Measurements from ENCODE around the gene CENPVL2. TPM values are rescaled to one million over a fixed set of nuclear protein-coding genes. Genes with fewer than 3 reads are reported as not detected.
"Not testable (repeated sequence)": the region's sequence is repeated elsewhere in the genome, so short reads cannot be mapped to it uniquely, and the experiment has no call there.

The CENPVL2 gene
- total and polyA plus RNA-seq, 2 of the 8 experiments (the other 6 are each of a cell fraction or from before 2014, with no cell fraction given) = 3.2 to 8.0 TPM

GRCh38 chrX:51710277-51711164, 27.9 kb upstream of the CENPVL2 start, which contains the start of gene CENPVL1:
CENPVL1 (plus strand) TSS chrX:51710512; CDS start chrX:51710512, 0 bp downstream.
- not testable (repeated sequence) for H2BK120ac ChIP-seq (replicated peaks; ENCODE audit: low read depth, low read length)

More at GRCh38 chrX:51710277-51711164, 27.9 kb upstream of the CENPVL2 start, which contains the start of gene CENPVL1:
- H2BK20ac ChIP-seq (ENCODE audit: low read length); POLR2A ChIA-PET (ENCODE audit: partially characterized antibody); H3K79me2 ChIP-seq (ENCODE audit: control insufficient read depth in 1 of 2, insufficient read depth in 2 of 2, low read length in 2 of 2); H3K23ac ChIP-seq (ENCODE audit: insufficient read length); H2BK15ac ChIP-seq (ENCODE audit: low read length); DNase-seq (ENCODE audit: low read depth in 1 of 2, low spot score in 2 of 2); H4K5ac ChIP-seq (ENCODE audit: insufficient read length, low read depth, low read length); H3K27ac ChIP-seq (ENCODE audit: low read depth, low read length); H3K4me2 ChIP-seq (ENCODE audit: insufficient read depth in 1 of 2, low read depth in 2 of 2, low read length in 2 of 2); H3K4me3 ChIP-seq (ENCODE audit: extremely low read depth in 1 of 4, insufficient read depth in 2 of 4, low read depth in 3 of 4, low read length in 4 of 4); H3K4me1 ChIP-seq (replicated peaks in 1 of 4; ENCODE audit: control insufficient read depth in 3 of 4, insufficient read depth in 4 of 4, low read length in 3 of 4); H3K4ac ChIP-seq (replicated peaks; ENCODE audit: insufficient read length, low read depth, low read length); CTCF ChIA-PET (ENCODE audit: partially characterized antibody); H4K20me1 ChIP-seq (replicated peaks in 1 of 2; ENCODE audit: control insufficient read depth in 1 of 2, insufficient read depth in 2 of 2, low read length in 2 of 2); H3K9ac ChIP-seq (replicated peaks in 1 of 4; ENCODE audit: extremely low read depth in 1 of 4, low read depth in 3 of 4, low read length in 3 of 4); H2BK5ac ChIP-seq (ENCODE audit: low read depth, low read length); H4K91ac ChIP-seq (replicated peaks; ENCODE audit: insufficient read length, low read length); H3K14ac ChIP-seq (ENCODE audit: insufficient read length); H3K36me3 ChIP-seq (ENCODE audit: control insufficient read depth in 2 of 4, insufficient read depth in 4 of 4, low read length in 3 of 4); H3K56ac ChIP-seq (replicated peaks; ENCODE audit: insufficient read length, low read depth, low read length); H3K9me3 ChIP-seq (ENCODE audit: insufficient read depth in 2 of 2, low read depth in 1 of 2, low read length in 1 of 2); H3K18ac ChIP-seq (ENCODE audit: extremely low read depth, low read length); H3K79me1 ChIP-seq (ENCODE audit: low read depth, low read length); FAIRE-seq; H2AK5ac ChIP-seq (ENCODE audit: low read depth, low read length); H3K23me2 ChIP-seq (ENCODE audit: low read depth, low read length); H4K8ac ChIP-seq (ENCODE audit: extremely low read depth, insufficient read depth, low read length); H3K27me3 ChIP-seq (replicated peaks in 1 of 4; ENCODE audit: control insufficient read depth in 3 of 4, extremely low read depth in 1 of 4, insufficient read depth in 3 of 4, low read length in 3 of 4); H2BK12ac ChIP-seq (ENCODE audit: low read depth, low read length); H2AFZ ChIP-seq (ENCODE audit: low read length): not testable (repeated sequence)
- WGBS, 2 experiments (ENCODE audit: extremely low coverage in 1 of 2, insufficient coverage in 1 of 2, insufficient read length in 1 of 2, insufficient replicate concordance in 2 of 2, low coverage in 1 of 2, low lambda C conversion rate in 2 of 2, missing lambda C conversion rate in 1 of 2) = no CpG with 5 or more reads among the region's 87 CpGs
